ENCODE measurements around the gene GATA3. TPM values are rescaled to one million over a fixed set of nuclear protein-coding genes. Genes with fewer than 3 reads are reported as not detected.

The GATA3 gene
- total RNA-seq, 3 donors from 2014 or later (not counting 1 experiment from before 2014, with no cell fraction given): 50.3 to 92.2 (median 68.8) TPM

- no peaks in the 10 kb centered on the region for H3K27me3 ChIP-seq (ENCODE audit: control insufficient read depth, insufficient read depth, low read length)
- H3K9me3 ChIP-seq (ENCODE audit: control insufficient read depth, insufficient read depth, low read length): no peaks in the 10 kb centered on the region
- Mint-ChIP-seq H3K4me3 (no peak overlapping the region), H3K36me3 (peaks cover 6% of the 10 kb centered on the region), H3K4me1 (no peaks in the 10 kb centered on the region), H3K27me3 (ENCODE audit: low read depth in 2 of 2) (no peaks in the 10 kb centered on the region), H3K9me3 (no peaks in the 10 kb centered on the region), H3K27ac (no peak overlapping the region)
- WGBS (ENCODE audit: insufficient coverage): 95% methylated on average over 8 of the region's 8 CpGs
- ATAC-seq: no peak
- no peaks in the 10 kb centered on the region for H3K4me1 ChIP-seq (ENCODE audit: control insufficient read depth, insufficient read depth, low read length)
- H3K27ac ChIP-seq (ENCODE audit: low read length): no peak overlapping the region
- TF ChIP-seq, protein P1, sequence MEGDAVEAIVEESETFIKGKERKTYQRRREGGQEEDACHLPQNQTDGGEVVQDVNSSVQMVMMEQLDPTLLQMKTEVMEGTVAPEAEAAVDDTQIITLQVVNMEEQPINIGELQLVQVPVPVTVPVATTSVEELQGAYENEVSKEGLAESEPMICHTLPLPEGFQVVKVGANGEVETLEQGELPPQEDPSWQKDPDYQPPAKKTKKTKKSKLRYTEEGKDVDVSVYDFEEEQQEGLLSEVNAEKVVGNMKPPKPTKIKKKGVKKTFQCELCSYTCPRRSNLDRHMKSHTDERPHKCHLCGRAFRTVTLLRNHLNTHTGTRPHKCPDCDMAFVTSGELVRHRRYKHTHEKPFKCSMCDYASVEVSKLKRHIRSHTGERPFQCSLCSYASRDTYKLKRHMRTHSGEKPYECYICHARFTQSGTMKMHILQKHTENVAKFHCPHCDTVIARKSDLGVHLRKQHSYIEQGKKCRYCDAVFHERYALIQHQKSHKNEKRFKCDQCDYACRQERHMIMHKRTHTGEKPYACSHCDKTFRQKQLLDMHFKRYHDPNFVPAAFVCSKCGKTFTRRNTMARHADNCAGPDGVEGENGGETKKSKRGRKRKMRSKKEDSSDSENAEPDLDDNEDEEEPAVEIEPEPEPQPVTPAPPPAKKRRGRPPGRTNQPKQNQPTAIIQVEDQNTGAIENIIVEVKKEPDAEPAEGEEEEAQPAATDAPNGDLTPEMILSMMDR (IDR thresholded peaks at IDR 0.05): no peak
- DNase-seq: no peak
- no peaks in the 10 kb centered on the region for H3K36me3 ChIP-seq (ENCODE audit: control insufficient read depth, insufficient read depth, low read length)
- H3K4me3 ChIP-seq (ENCODE audit: low read length): no peak overlapping the region
- intact Hi-C loops (cut with micrococcal nuclease): no loop called here
Measured at GRCh38 chr10:8103543-8103942, 49.1 kb downstream of the GATA3 start.

DNA sequence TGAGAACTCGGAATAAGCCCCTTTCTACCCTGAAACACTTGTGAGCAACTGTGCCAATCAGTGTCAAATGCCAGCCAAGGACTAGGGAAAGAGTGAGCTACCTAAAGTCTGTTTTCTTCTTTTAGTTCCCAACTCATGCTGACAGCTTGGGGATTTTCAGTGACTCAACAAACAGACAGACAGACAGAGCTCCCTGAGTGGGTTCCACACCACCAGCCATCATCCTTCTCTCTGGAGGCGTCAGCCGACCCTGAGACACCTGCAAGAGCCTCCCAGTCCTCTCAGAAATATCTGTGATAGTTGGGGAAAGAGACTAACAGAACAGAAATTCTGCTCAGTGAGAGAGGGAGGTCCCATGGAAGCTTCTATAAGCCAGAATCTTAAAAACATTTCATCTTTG lies 49.5 kb downstream of the GATA3 start:
- peaks cover 6% of the 10 kb centered on the region for H3K36me3 Mint-ChIP-seq
- Histone ChIP-seq H3K9me3 (ENCODE audit: control insufficient read depth, insufficient read depth, low read length) (no peaks in the 10 kb centered on the region), H3K4me3 (ENCODE audit: low read length) (no peak overlapping the region), H3K27ac (ENCODE audit: low read length) (no peak overlapping the region), H3K27me3 (ENCODE audit: control insufficient read depth, insufficient read depth, low read length) (no peaks in the 10 kb centered on the region), H3K4me1 (ENCODE audit: control insufficient read depth, insufficient read depth, low read length) (no peaks in the 10 kb centered on the region), H3K36me3 (ENCODE audit: control insufficient read depth, insufficient read depth, low read length) (no peaks in the 10 kb centered on the region)
- TF ChIP-seq, protein P1 (IDR thresholded peaks at IDR 0.05): no peak
- H3K9me3 Mint-ChIP-seq: no peaks in the 10 kb centered on the region
- no peak overlapping the region for H3K27ac Mint-ChIP-seq
- H3K4me3 Mint-ChIP-seq: no peak overlapping the region
- DNase-seq (no peak), ATAC-seq (no peak)
- 82% methylated on average over 1 of the region's 3 CpGs for WGBS (ENCODE audit: insufficient coverage)
- intact Hi-C loops (cut with micrococcal nuclease): no loop called here
- no peaks in the 10 kb centered on the region for H3K4me1 Mint-ChIP-seq
- no peaks in the 10 kb centered on the region for H3K27me3 Mint-ChIP-seq (ENCODE audit: low read depth in 2 of 2)

GRCh38 chr10:8104721-8105120 lies 50.2 kb downstream of the GATA3 start:
- no peak overlapping the region for H3K27ac Mint-ChIP-seq
- no peaks in the 10 kb centered on the region for H3K4me1 ChIP-seq (ENCODE audit: control insufficient read depth, insufficient read depth, low read length)
- H3K4me3 Mint-ChIP-seq: no peak overlapping the region
- no peak overlapping the region for H3K27ac ChIP-seq (ENCODE audit: low read length)
- H3K4me3 ChIP-seq (ENCODE audit: low read length): no peak overlapping the region
- no peaks in the 10 kb centered on the region for H3K9me3 Mint-ChIP-seq
- no peaks in the 10 kb centered on the region for H3K36me3 ChIP-seq (ENCODE audit: control insufficient read depth, insufficient read depth, low read length)
- ATAC-seq: no peak
- 48% methylated on average over 7 of the region's 7 CpGs for WGBS (ENCODE audit: insufficient coverage)
- intact Hi-C loops (cut with micrococcal nuclease): no loop called here
- peaks cover 1% of the 10 kb centered on the region for H3K36me3 Mint-ChIP-seq
- TF ChIP-seq, protein P1 (IDR thresholded peaks at IDR 0.05): no peak
- no peak for DNase-seq
- no peaks in the 10 kb centered on the region for H3K4me1 Mint-ChIP-seq
- H3K27me3 ChIP-seq (ENCODE audit: control insufficient read depth, insufficient read depth, low read length): no peaks in the 10 kb centered on the region
- no peaks in the 10 kb centered on the region for H3K9me3 ChIP-seq (ENCODE audit: control insufficient read depth, insufficient read depth, low read length)
- no peaks in the 10 kb centered on the region for H3K27me3 Mint-ChIP-seq (ENCODE audit: low read depth in 2 of 2)

GRCh38 chr10:8105932-8106331 lies 51.4 kb downstream of the GATA3 start:
- Histone ChIP-seq H3K27ac (ENCODE audit: low read length) (no peak overlapping the region), H3K9me3 (ENCODE audit: control insufficient read depth, insufficient read depth, low read length) (no peaks in the 10 kb centered on the region), H3K27me3 (ENCODE audit: control insufficient read depth, insufficient read depth, low read length) (no peaks in the 10 kb centered on the region), H3K4me3 (ENCODE audit: low read length) (no peak overlapping the region), H3K4me1 (ENCODE audit: control insufficient read depth, insufficient read depth, low read length) (no peaks in the 10 kb centered on the region), H3K36me3 (ENCODE audit: control insufficient read depth, insufficient read depth, low read length) (no peaks in the 10 kb centered on the region)
- TF ChIP-seq, protein P1 (IDR thresholded peaks at IDR 0.05): no peak
- 87% methylated on average over 2 of the region's 2 CpGs for WGBS (ENCODE audit: insufficient coverage)
- H3K9me3 Mint-ChIP-seq: no peaks in the 10 kb centered on the region
- H3K4me3 Mint-ChIP-seq: no peak overlapping the region
- no peak overlapping the region for H3K27ac Mint-ChIP-seq
- ATAC-seq (no peak), DNase-seq (no peak)
- H3K4me1 Mint-ChIP-seq: no peaks in the 10 kb centered on the region
- intact Hi-C loops (cut with micrococcal nuclease): no loop called here
- no peaks in the 10 kb centered on the region for H3K27me3 Mint-ChIP-seq (ENCODE audit: low read depth in 2 of 2)
- no peaks in the 10 kb centered on the region for H3K36me3 Mint-ChIP-seq

Measured in natural killer cell (primary cell).